GM18909 (cell line): ENCODE measurements around the gene SPSB3.
"Not testable (repeated sequence)": the region's sequence is repeated elsewhere in the genome, so short reads cannot be mapped to it uniquely, and the experiment has no call there.

Experiments used
- ATAC-seq: cut with Tn5 transposase; IDR thresholded peaks from one replicate; pipeline ENCODE4 v1.9.1; 2021; ENCODE audit warnings: mild to moderate bottlenecking; ENCODE audit not compliant: unreplicated experiment, poor library complexity

Gene SPSB3

DNA sequence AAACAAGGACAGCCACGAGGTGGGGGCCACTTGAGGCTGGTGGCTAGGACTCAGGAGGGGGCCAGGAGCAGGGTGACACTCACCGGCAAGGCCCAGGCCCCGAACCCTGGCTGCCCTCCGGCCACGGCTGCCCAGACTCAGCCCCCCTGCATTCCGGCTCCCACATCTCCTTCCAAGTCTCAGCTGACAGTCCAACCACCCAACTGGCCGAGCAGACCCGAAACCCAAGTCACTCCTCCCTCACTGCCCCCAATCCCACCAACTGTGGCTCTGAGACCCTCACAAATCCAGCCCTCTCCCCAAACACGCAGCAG is 34.9 kb upstream of the SPSB3 start:
- ATAC-seq = no peak

DNA sequence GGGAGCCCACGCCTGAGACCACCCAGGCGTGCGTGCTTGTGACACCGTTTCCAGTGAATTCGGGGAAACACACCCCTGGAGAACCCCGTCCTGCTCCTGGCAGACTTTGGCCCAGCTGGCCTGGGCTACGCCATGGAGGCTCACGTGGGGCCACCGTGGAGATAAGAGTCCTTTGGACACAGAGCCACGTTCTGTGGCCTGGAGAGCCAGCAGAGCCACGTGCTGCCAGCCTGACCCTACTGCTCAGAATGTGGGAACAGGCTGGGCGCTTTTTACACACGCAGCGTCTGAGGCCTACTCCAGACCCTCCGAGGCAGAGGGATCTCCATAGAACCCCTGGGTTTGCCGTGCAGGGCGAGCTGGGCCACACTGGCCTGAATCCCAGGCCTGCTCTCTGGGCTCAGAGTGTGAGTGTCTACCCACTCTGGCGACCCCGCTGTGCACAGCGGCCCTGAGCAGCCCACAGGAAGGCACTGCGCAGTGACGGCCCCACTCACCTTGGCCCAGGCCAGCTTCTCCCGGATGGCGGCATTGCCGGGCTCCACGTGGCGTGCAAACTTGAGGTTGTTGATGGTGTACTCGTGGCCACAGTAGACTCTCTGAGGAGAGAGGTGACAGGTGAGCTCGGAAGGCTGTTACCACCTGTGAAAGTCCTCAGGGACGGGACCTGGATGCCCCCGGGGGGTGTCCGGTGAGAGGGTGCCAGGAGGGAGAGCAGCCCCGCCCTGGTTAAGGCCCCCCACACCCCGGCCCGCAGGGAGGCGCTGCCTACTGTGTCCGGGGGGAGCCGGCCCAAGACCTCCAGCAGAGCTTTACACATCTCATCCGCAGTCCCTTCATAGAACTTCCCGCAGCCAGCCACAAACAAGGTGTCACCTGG is 34.3 kb upstream of the SPSB3 start:
- ATAC-seq = no peak

DNA sequence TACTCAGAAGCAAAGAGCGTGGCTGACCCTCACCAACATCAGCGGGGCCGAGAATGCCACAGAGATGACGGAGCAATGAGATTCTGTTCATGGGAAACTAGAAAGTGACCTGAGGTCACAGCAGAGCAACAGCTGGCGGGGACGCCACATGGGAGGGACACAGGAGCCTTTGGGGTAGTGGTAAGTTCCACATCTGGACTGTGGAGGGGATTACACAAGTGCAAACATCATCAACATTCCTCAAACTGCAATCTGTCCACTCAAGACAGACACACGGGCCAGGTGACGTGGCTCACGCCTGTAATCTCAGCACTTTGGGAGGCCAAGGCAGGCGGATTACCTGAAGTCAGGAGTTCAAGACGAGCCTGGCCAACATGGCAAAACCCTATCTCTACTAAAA is 33.1 kb upstream of the SPSB3 start:
- no peak for ATAC-seq

DNA sequence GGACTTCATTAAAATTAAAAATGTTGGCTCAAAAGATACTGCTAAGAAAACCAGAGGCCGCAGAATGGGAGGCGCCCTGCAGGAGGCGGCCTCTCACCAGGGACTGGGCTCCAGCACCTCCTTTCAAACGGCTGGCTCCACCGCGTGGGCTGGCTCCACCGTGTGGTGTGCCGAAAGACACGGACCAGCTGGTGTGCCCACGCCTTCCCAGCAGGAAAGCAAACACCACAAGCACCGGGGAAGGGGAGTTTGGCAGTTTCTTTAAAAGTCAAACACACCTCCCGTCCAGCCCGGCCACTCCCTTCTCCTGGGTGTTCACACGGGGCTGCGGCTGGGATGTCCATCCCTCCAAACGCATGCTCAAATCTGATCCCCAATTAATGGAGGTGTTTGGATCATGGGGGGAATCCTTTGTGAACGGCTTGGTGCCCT is 30.4 kb upstream of the SPSB3 start:
- no peak for ATAC-seq

DNA sequence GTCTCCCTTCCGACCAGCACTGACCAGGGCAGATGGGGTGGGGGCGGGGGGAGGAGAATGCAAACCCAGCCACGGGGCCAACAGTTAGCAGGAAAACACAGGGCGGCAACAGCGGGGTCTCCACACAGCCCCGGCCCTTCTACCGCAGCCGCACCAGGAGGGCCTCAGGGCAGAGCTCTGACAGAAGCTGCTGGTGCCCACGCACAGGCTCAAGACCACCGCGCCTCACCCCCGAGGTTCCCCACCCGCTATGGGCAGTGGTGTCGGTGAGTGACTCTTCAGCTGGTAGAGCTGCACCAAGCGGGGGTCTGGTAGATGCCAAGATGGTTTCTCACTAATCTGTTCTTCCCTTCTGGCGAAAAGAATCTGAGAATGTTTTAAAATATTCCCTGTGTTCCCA is 28.2 kb upstream of the SPSB3 start:
- no peak for ATAC-seq

DNA sequence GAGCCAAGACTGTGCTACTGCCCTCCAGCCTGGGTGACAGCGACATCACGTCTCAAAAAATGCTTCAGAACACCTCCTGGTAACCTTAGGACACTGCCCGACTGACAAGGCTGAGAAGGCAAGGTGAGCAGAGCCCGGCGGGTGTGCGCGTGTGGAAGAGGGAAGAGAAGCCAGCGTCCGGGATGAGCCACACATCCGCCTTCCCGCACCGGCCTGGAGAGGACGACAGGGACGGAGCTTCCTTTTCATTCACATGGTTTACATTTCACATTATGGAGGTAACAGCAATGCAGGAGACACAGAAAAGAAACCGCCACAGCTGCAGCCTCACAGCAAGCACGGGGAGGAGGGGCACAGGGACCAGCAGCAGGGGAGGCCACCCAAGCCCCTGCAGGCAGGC is 27.7 kb upstream of the SPSB3 start:
- no peak for ATAC-seq

DNA sequence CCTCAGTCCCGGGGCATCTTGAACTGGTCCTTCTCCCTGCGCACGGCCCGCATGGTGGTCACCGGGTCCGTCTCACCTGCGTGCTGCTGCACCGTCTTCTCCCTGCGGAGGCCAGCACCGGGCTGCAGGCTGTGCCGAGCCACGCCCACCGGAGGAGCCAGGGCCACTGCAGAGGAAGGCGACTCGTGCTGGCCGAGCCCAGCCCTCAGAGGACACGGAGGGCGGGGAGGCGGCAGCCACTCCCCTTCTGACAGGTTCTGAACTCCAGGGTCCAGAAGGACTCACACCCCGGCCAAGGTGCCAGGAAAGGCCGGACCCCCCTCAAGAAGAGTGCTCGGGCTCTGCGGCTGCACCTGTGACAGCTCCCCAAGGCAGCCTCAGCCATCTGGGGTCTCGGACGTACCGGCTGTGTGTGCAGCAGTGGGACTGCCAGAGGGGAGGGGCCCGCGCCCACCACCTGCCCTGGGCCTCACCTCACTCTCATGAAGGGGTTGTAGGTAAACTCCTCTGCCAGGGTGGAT is 27.0 kb upstream of the SPSB3 start:
- no peak for ATAC-seq

DNA sequence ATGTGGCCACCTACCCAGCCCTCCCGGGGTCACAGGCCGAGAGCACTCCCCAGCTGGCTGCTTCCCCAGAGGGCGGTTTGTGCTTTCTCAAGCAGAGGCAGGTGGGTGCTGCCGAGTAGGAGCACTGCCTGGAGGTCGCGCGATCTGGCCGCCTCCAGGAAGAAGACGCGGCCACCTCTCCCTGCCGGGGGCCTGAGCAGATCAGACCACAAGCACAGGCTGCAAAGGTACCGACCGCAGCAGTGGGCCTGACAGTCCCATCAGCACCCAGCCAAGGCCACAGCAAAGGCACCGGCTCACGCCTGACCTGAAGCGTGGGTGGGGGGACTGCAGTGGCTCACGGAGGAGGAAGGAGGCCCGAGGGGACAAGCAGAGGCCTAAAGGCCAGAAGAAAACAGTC is 26.3 kb upstream of the SPSB3 start:
- no peak for ATAC-seq

DNA sequence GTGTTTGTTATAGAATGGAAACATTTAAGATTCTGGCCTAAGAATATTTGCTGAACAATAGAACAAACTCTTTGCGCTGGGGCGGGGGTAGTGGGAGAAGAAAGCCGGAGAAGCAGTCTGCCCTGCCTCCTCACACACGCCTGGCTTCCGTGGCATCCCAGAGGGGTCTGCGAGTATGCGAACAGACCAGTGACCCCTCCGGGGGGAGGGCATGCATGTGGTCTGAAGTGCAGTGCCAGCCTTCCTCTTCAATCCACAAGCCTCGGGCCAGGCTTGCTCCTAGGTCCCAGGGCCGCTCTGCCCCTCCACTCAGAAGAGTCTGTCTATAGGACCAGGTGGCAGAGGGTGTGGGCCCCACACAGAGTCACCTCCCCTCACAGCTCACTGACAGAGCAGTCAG is 25.3 kb upstream of the SPSB3 start:
- no peak for ATAC-seq

DNA sequence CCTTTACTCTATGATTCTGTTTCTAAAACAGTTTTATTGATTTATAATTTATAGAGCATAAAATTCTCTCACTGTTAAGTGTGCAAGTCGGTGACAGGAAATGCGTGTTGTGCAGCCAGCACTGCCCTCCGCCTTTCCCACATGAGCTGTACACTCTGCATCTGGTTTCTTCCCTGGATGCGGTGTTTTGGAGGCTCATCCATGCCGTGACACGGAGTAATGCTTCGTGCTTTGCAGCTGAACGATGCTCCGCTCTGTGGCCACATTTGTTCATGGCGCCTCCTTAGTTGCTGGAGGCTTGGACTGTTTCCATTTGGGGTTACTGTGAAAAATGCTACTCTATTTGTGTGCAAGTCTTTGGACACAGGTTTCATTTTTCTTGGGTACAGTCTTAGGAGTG is 18.3 kb upstream of the SPSB3 start:
- ATAC-seq = no peak

DNA sequence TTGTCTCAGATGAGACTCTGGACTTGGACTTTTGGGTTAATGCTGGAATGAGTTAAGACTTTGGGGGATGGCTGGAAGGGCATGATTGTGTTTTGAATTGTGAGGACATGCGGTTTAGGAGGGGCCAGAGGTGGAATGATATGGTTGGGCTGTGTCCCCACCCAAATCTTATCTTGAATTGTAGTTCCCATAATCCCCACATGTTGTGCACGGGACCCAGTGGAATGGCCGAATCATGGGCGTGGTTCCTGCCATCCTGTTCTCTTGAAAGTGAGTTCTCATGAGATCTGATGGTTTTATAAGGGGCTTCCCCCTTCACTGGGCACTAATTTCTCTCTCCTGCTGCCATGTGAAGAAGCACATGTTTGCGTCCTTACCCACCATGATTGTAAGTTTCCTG is 16.9 kb upstream of the SPSB3 start:
- not testable (repeated sequence) for ATAC-seq

DNA sequence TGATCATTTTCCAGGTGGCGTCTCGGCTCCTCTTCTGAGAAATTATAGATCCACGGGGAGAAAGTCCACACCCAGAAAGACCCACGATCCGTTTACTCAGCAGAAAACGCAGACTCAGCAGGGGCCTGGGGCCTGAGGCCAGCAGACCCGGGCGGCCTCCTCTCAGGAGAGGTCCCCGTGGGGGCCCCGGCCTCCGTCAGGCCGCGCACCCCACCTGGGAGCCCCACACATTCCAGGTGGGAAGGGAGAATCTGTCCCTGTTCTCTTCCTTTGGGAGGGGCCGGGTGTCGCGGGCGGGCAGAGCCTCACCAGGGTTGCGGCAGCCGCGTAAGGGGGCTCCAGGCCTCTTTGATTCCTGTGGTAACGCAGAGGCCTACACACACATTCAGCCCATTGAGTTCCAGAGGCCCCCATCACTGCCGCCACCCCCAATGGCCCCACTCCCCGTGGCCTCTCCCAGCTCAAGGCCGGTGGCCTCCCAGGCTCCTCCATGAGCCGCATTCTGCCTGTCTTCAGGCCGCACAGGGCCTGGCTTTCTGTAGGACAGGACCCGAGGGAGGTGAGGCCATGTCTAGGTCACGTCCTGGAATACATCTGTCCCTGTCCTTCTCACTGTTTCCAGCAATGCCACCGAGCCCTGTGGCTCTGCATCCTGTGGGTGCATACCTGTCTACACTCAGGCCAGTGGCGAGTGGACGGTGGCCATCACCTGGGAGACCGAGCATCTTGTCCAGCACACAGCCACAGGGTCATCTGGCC is 12.7 kb upstream of the SPSB3 start:
- ATAC-seq = no peak

DNA sequence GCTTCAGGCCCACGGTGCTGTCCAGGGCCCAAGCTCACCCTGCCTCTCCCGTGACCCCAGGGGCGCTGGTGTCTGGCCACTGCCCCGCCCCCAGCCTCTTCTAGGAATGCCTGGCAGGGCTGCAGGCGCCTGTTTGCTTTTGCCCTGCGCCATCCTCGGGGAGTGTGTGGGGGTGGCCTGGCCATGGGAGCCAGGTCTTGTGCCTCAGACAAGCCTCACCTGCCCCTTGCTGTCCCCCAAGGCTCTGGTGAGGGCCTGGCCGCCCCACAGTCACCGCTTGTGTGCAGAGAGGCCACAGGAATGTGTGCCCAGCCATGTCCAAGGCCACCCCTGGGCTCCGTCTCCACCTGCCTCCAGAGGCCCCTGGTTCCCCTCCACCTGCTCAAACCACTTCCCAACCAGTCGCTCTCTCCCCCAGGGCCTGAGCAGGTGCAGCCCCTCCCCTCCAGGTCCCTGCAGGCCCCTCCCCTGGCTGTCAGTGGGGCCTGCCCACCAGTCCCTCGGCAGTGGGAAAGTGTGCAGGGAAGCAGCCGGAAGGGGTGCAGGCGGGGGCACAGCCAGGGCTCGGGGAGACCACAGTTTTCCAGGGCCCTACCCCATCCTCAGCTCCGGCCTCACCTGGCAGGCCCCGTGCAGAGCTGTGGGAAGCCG is 12.0 kb upstream of the SPSB3 start:
- no peak for ATAC-seq

DNA sequence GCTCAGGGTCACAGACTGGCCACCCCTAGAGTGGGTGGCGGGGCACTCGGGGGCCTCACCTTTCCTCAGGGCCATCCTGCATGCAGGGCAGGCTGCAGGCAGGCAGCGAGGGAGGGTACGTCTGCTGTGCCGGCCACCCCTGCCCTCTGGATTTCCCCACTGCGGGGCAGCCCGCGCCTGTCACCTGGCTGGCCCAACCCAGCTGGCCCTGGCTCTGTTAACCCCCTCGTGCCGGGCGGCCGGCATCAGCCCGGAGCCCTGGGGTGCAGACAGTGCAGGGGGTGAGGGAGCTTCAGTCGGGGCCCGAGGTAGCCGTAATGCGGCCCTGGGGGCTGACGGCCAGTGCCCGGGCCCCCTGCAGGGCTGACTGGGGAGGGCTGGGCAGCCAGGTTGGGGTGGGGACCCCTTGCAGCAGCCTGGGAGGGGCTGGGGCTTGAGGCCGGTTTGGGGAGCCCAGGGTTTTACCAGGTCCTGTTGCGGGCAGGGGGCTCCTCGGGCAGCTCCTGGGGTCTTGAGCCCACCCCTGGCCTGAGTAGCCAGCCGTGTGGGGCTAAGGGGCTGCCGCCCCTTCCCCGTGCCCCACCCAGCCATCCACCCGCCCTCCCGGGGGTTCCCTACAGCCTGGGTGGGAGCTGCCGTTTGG is 11.3 kb upstream of the SPSB3 start, which contains the start of gene IGFALS:
TSS of gene IGFALS (minus strand) at position 128 of the 643 bp plus-strand sequence. CDS start at position 75, 53 bp downstream.
- no peak for ATAC-seq

DNA sequence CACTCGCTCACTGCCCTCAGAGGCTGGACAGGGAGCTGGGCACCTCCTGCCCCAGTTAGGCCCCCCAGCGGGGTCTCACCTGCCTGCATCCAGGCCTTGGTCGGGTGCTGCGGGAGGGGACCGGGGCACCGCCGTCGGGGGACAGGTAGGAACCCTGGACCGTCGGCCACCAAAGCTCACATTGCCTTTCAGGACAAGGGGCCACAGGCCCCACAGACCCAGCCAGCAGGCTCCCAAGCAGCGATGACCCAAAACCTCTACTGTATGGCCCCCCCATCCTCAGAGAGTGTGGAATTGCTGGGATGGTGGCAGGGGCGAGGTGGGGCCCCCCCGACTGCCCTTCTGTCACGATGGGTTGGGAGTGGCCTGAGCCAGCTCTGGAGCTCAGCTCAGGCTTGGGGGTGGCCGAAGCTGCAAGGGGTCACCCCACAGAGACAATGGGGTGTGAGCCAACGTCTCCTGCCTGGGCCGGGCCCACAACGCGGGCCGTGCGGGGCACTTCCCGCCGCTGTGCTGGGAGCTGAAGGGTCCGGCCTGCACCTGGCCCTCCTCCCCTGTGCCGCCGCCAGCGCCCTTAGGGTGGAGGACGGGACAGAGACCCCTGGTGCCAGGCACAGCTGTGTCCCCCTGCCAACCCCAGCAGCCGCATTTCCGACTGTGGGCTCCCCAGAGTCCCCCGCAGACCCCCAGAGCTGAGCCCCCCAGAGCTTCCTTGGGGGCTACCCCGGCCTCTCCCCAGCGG is 10.6 kb upstream of the SPSB3 start:
- ATAC-seq = no peak

DNA sequence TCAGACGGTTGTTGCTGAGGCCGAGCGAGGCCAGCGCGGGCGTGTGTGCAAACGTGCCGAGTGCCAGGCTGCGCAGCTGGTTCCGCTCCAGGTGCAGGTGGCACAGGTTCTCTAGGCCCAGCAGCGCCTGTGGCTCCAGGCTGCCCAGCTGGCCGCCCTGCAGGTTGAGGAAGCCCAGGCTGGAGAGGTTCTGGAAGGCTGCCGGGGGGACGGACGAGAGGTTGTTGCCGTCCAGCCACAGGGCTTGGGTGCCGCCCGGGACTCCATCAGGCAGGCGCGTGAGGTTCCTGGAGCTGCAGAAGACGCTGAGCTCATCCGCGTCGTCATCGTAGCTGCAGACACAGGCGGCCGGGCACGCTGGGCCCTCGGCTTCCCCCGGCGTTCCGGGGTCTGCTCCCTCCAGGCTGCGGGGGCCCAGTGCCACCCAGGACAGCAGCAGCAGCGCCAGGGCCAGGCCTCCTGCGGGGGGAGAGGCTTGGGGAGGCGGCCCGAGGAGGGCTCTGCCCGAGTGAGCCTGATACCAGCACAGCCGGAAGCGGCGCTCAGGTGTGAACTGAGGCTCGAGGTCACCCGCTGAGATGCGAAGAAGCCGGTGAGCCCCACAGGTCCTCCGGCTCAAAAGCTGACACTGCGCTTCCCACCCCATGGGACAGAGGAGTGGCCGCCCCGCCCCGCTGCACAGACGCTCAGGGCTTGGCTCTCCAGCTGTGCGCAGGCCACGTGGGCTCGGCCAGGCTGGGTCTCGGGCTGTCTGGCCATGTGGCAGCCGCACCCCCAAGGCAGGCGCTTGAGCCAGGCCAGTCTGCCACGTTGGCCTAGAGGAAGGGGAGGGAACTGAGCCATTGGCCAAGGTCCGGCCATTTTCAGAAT is 9.8 kb upstream of the SPSB3 start:
- no peak for ATAC-seq

DNA sequence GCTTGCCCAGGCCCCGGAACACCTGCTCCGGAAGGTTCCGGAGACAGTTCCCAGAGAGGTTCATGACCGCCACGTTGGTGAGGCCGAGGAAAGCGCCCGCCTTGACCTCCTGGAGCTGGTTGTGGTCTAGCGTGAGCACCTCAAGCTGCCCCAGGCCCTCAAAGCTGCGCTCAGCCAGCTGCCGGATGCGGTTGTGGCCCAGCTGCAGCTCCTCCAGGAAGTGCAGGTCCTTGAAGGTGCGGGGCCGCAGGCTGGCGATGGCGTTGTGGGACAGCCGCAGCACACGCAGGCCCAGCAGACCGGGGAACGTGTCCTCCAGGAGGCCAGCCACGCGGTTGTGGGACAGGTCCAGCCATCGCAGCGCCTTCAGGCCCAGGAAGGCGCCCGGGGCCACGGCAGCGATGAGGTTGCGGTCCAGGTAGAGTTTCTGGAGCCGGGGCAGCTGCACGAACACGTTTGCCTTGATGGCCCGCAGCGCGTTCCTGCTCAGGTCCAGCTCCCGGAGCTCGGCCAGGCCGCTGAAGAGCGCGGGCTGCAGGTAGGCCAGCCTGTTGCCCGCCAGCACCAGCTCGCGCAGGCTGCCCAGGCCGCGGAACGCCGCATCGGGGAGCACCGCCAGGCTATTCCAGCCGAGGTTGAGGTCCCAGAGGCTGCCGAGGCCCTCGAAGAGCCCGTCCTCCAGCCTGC is 9.0 kb upstream of the SPSB3 start:
- ATAC-seq = no peak

DNA sequence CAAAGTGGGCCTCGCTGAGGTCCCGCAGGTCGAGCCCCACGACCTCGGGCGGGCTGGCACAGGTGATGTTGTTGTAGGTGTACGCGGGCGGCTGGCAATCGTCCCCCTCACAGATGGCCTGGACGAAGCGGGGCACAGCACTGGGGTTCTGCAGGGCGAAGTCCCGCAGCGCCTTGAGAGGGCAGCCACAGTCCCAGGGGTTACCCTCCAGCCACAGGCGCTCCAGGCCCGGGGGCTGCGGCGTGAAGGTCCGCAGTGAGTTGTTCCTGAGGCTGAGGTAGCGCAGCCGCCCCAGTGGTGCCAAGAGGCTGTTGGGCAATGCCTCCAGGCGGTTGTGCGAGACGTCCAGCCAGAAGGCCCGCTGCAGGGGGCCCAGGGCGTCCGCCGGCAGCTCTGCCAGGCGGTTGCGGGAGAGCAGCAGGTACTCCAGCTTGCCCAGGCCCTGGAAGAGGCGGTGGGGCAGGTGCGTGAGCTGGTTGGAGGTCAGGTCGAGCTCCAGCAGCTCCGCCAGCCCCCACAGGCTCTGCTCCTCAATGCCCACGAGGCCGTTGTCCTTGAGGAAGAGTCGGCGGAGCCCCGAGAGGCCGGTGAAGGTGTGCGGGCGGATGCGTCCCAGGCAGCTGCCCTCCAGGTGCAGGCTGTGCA is 8.4 kb upstream of the SPSB3 start:
- no peak for ATAC-seq
